WTC11 (cell line): ENCODE data around the gene DOCK7. TPM values are rescaled to one million over a fixed set of nuclear protein-coding genes. Genes with fewer than 3 reads are reported as not detected.

Experiments
- ATAC-seq: fragments of 200-7000 bp; cut with Tn5 transposase; 2 replicates; pipeline ENCODE4 v1.10.0; 2021; ENCODE audit warnings: mild to moderate bottlenecking, moderate library complexity
- CTCF ChIA-PET: fragments of 300-600 bp; sonication (Branson Sonifier 250); formaldehyde crosslinking; loops from one replicate; lab custom pipeline; 2021; ENCODE audit warnings: antibody characterized with exemption; lab: Charles Lee
- POLR2A ChIA-PET: fragments of 350-600 bp; sonication (Branson Sonifier 250); formaldehyde crosslinking; loops from one replicate; lab custom pipeline; 2021; ENCODE audit warnings: antibody characterized with exemption; lab: Charles Lee
- DNase-seq: peaks from one replicate; pipeline ENCODE4 v3.0.0; 2021; ENCODE audit warnings: low spot score
- H3K27ac Mint-ChIP-seq: 2 replicates; pipeline ENCODE4 v1.8.0; 2021; ENCODE audit warnings: mixed read lengths
- H3K27me3 Mint-ChIP-seq: 2 replicates; pipeline ENCODE4 v1.8.0; 2021; ENCODE audit warnings: low read depth, mild to moderate bottlenecking, moderate library complexity, mixed read lengths
- H3K36me3 Mint-ChIP-seq: 2 replicates; pipeline ENCODE4 v1.8.0; 2021; ENCODE audit warnings: mixed read lengths
- H3K4me1 Mint-ChIP-seq: 2 replicates; pipeline ENCODE4 v1.8.0; 2022; ENCODE audit warnings: mixed read lengths
- H3K4me3 Mint-ChIP-seq: 2 replicates; pipeline ENCODE4 v1.8.0; 2021; ENCODE audit warnings: mild to moderate bottlenecking, moderate library complexity, mixed read lengths
- H3K9me3 Mint-ChIP-seq: 2 replicates; pipeline ENCODE4 v1.8.0; 2021; ENCODE audit warnings: mixed read lengths
- GRHL2 ChIP-seq: fragments of 250-450 bp; sonication (Bioruptor Pico); IDR thresholded peaks from 2 replicates; pipeline ENCODE4 v1.8.0; 2022; ENCODE audit warnings: mild to moderate bottlenecking, moderate library complexity; ENCODE audit not compliant: insufficient replicate concordance, severe bottlenecking
- KAT7 ChIP-seq: sonication (generic); formaldehyde crosslinking; IDR thresholded peaks from 2 replicates; pipeline ENCODE4 v1.8.1; 2023; ENCODE audit warnings: missing genetic modification reagents, mild to moderate bottlenecking, borderline replicate concordance
- NR2C2 ChIP-seq: sonication (generic); formaldehyde crosslinking; IDR thresholded peaks from 2 replicates; pipeline ENCODE4 v1.8.0; 2022; ENCODE audit warnings: mild to moderate bottlenecking, missing genetic modification reagents
- NR3C1 ChIP-seq: sonication (generic); formaldehyde crosslinking; conservative IDR thresholded peaks from 2 replicates; pipeline ENCODE4 v1.8.1; 2023; ENCODE audit warnings: low read depth, mild to moderate bottlenecking, missing genetic modification reagents
- RORB ChIP-seq: fragments of 250-450 bp; sonication (Bioruptor Pico); IDR thresholded peaks from 2 replicates; pipeline ENCODE4 v1.9.0; 2021; ENCODE audit warnings: mild to moderate bottlenecking
- ZNF219 ChIP-seq: sonication (generic); formaldehyde crosslinking; IDR thresholded peaks from 2 replicates; pipeline ENCODE4 v1.8.0; 2023; ENCODE audit warnings: missing genetic modification reagents, mild to moderate bottlenecking, borderline replicate concordance
- ZNF232 ChIP-seq: sonication (generic); formaldehyde crosslinking; IDR thresholded peaks from 2 replicates; pipeline ENCODE4 v1.8.0; 2022; ENCODE audit warnings: mild to moderate bottlenecking, missing genetic modification reagents
- ZNF671 ChIP-seq: fragments of 250-450 bp; sonication (Bioruptor Pico); IDR thresholded peaks from 2 replicates; pipeline ENCODE4 v1.8.0; 2021; ENCODE audit warnings: mild to moderate bottlenecking
- total RNA-seq: library from RNA; stranded (reverse); gene quantifications from 3 replicates; pipeline ENCODE4 v1.2.3, GENCODE V29; 2021
- TF ChIP-seq, protein P1 (sequence below): sonication (generic); formaldehyde crosslinking; IDR thresholded peaks from 2 replicates; pipeline ENCODE4 v1.8.1; 2023; ENCODE audit warnings: mild to moderate bottlenecking, missing genetic modification reagents, borderline replicate concordance
- TF ChIP-seq, protein P2 (sequence below): sonication (generic); formaldehyde crosslinking; IDR thresholded peaks from 2 replicates; pipeline ENCODE4 v1.8.0; 2022; ENCODE audit warnings: mild to moderate bottlenecking, missing genetic modification reagents
- TF ChIP-seq, protein P3 (sequence below): fragments of 250-450 bp; sonication (Bioruptor Pico); IDR thresholded peaks from 2 replicates; pipeline ENCODE4 v1.8.0; 2021; ENCODE audit warnings: mild to moderate bottlenecking
- TF ChIP-seq, protein P4 (sequence below): fragments of 250-450 bp; sonication (Bioruptor Pico); conservative IDR thresholded peaks from 2 replicates; pipeline ENCODE4 v1.9.0; 2021; ENCODE audit warnings: mild to moderate bottlenecking
- TF ChIP-seq, protein P5 (sequence below): sonication (generic); formaldehyde crosslinking; conservative IDR thresholded peaks from 2 replicates; pipeline ENCODE4 v1.8.1; 2023; ENCODE audit warnings: mild to moderate bottlenecking, low read depth, missing genetic modification reagents, moderate library complexity
- TF ChIP-seq, protein P6 (sequence below): fragments of 250-450 bp; sonication (Bioruptor Pico); IDR thresholded peaks from 2 replicates; pipeline ENCODE4 v1.9.0; 2021; ENCODE audit warnings: mild to moderate bottlenecking, borderline replicate concordance

DOCK7 gene
- total RNA-seq, 1 experiment from 2014 or later, result 34.2 TPM

DNA sequence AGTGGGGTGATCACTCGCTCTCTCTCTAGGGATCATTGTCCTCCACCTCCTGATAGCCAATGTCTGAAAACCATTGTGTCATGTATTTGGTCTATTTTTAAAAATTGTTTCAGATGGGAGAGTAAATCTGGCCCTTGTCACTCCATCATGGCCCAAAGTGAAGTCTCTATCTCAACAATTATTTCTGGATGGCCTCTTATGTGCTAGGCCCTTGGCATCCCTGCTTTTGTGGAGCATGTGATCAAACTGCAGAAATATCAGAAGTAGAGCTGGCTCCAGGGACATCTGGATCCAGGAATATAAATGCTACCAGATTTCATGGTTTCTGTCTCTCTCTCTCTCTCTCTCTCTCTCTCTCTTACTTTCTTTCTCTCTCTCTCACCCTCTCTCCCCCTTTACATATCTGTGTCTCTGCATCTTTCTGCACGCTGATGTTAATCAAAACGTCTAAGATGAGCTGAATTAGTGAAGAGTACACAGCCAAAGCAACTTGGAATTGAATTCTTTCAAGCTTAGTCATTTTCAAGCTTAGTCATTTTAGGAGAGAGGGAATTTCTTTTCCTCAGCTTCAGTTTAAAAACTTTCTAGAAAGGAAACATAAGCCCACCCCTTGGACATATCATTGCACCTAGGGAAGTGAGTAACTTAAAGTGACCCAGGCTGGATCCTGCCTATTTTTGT, 47.4 kb upstream of the DOCK7 start:
- ATAC-seq, result no peak
- ChIA-PET POLR2A (no interaction called here), CTCF (interaction anchor here (0.9 to 1.1 kb wide), 2 partner anchors 11 to 205 kb away, joined by 3 read pairs; no protein-coding TSS in a partner anchor)
- TF ChIP-seq ZNF219 (CRISPR knock-in tag) (no peak), NR2C2 (CRISPR knock-in tag) (no peak), GRHL2 (CRISPR knock-in tag) (no peak), RORB (CRISPR knock-in tag) (no peak), NR3C1 (CRISPR knock-in tag) (no peak), ZNF232 (no peak), KAT7 (CRISPR knock-in tag) (no peak), ZNF671 (CRISPR knock-in tag) (no peak)
- TF ChIP-seq, protein P1, sequence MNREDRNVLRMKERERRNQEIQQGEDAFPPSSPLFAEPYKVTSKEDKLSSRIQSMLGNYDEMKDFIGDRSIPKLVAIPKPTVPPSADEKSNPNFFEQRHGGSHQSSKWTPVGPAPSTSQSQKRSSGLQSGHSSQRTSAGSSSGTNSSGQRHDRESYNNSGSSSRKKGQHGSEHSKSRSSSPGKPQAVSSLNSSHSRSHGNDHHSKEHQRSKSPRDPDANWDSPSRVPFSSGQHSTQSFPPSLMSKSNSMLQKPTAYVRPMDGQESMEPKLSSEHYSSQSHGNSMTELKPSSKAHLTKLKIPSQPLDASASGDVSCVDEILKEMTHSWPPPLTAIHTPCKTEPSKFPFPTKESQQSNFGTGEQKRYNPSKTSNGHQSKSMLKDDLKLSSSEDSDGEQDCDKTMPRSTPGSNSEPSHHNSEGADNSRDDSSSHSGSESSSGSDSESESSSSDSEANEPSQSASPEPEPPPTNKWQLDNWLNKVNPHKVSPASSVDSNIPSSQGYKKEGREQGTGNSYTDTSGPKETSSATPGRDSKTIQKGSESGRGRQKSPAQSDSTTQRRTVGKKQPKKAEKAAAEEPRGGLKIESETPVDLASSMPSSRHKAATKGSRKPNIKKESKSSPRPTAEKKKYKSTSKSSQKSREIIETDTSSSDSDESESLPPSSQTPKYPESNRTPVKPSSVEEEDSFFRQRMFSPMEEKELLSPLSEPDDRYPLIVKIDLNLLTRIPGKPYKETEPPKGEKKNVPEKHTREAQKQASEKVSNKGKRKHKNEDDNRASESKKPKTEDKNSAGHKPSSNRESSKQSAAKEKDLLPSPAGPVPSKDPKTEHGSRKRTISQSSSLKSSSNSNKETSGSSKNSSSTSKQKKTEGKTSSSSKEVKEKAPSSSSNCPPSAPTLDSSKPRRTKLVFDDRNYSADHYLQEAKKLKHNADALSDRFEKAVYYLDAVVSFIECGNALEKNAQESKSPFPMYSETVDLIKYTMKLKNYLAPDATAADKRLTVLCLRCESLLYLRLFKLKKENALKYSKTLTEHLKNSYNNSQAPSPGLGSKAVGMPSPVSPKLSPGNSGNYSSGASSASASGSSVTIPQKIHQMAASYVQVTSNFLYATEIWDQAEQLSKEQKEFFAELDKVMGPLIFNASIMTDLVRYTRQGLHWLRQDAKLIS (CRISPR knock-in tag), result no peak
- TF ChIP-seq, protein P2, sequence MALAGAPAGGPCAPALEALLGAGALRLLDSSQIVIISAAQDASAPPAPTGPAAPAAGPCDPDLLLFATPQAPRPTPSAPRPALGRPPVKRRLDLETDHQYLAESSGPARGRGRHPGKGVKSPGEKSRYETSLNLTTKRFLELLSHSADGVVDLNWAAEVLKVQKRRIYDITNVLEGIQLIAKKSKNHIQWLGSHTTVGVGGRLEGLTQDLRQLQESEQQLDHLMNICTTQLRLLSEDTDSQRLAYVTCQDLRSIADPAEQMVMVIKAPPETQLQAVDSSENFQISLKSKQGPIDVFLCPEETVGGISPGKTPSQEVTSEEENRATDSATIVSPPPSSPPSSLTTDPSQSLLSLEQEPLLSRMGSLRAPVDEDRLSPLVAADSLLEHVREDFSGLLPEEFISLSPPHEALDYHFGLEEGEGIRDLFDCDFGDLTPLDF (CRISPR knock-in tag), result no peak
- TF ChIP-seq, protein P3, sequence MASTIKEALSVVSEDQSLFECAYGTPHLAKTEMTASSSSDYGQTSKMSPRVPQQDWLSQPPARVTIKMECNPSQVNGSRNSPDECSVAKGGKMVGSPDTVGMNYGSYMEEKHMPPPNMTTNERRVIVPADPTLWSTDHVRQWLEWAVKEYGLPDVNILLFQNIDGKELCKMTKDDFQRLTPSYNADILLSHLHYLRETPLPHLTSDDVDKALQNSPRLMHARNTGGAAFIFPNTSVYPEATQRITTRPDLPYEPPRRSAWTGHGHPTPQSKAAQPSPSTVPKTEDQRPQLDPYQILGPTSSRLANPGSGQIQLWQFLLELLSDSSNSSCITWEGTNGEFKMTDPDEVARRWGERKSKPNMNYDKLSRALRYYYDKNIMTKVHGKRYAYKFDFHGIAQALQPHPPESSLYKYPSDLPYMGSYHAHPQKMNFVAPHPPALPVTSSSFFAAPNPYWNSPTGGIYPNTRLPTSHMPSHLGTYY (CRISPR knock-in tag), result no peak
- TF ChIP-seq, protein P4, sequence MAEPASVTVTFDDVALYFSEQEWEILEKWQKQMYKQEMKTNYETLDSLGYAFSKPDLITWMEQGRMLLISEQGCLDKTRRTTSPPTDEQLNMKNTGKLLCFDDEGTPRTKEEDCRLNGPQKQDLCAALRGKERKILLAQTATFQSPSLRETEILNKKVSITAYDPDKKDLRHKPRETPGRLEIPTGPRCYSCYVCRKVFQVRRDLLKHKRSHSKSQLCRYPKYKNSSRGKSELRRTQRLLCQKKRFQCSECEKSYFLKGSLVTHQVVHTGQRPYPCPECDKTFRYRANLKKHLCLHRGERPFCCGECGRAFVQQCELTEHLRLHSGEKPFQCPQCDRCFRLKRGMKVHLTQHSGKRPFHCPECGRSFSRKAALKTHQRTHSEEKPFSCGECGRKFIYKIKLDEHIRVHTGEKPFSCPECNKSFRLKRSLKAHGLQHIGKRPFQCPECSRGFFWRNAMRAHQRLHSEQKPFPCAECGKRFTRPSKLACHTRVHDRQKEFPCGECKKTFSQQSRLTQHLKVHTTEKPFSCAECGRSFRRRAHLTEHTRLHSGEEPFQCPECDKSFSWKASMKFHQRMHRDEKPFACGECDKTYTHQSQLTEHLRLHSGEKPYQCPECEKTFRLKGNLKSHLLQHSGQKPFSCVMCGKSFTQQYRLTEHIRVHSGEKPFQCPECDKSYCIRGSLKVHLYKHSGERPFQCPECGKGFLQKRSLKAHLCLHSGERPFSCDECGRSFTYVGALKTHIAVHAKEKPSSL (CRISPR knock-in tag), result no peak
- TF ChIP-seq, protein P5, sequence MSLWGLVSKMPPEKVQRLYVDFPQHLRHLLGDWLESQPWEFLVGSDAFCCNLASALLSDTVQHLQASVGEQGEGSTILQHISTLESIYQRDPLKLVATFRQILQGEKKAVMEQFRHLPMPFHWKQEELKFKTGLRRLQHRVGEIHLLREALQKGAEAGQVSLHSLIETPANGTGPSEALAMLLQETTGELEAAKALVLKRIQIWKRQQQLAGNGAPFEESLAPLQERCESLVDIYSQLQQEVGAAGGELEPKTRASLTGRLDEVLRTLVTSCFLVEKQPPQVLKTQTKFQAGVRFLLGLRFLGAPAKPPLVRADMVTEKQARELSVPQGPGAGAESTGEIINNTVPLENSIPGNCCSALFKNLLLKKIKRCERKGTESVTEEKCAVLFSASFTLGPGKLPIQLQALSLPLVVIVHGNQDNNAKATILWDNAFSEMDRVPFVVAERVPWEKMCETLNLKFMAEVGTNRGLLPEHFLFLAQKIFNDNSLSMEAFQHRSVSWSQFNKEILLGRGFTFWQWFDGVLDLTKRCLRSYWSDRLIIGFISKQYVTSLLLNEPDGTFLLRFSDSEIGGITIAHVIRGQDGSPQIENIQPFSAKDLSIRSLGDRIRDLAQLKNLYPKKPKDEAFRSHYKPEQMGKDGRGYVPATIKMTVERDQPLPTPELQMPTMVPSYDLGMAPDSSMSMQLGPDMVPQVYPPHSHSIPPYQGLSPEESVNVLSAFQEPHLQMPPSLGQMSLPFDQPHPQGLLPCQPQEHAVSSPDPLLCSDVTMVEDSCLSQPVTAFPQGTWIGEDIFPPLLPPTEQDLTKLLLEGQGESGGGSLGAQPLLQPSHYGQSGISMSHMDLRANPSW (CRISPR knock-in tag), result no peak
- TF ChIP-seq, protein P6, sequence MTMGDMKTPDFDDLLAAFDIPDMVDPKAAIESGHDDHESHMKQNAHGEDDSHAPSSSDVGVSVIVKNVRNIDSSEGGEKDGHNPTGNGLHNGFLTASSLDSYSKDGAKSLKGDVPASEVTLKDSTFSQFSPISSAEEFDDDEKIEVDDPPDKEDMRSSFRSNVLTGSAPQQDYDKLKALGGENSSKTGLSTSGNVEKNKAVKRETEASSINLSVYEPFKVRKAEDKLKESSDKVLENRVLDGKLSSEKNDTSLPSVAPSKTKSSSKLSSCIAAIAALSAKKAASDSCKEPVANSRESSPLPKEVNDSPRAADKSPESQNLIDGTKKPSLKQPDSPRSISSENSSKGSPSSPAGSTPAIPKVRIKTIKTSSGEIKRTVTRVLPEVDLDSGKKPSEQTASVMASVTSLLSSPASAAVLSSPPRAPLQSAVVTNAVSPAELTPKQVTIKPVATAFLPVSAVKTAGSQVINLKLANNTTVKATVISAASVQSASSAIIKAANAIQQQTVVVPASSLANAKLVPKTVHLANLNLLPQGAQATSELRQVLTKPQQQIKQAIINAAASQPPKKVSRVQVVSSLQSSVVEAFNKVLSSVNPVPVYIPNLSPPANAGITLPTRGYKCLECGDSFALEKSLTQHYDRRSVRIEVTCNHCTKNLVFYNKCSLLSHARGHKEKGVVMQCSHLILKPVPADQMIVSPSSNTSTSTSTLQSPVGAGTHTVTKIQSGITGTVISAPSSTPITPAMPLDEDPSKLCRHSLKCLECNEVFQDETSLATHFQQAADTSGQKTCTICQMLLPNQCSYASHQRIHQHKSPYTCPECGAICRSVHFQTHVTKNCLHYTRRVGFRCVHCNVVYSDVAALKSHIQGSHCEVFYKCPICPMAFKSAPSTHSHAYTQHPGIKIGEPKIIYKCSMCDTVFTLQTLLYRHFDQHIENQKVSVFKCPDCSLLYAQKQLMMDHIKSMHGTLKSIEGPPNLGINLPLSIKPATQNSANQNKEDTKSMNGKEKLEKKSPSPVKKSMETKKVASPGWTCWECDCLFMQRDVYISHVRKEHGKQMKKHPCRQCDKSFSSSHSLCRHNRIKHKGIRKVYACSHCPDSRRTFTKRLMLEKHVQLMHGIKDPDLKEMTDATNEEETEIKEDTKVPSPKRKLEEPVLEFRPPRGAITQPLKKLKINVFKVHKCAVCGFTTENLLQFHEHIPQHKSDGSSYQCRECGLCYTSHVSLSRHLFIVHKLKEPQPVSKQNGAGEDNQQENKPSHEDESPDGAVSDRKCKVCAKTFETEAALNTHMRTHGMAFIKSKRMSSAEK (CRISPR knock-in tag), result no peak
- Mint-ChIP-seq H3K4me1 (peaks cover 14% of the 10 kb centered on the region), H3K4me3 (no peak overlapping the region), H3K27ac (no peak overlapping the region), H3K27me3 (peaks cover 1% of the 10 kb centered on the region; the same call in 1 of the 2 replicates), H3K9me3 (peaks cover 9% of the 10 kb centered on the region), H3K36me3 (peaks cover 6% of the 10 kb centered on the region; the same call in 1 of the 2 replicates)
- DNase-seq, result no peak
